T-helper 9 cell (primary cell): ENCODE data around the gene KRTAP16-1.
"Not testable (repeated sequence)": the region's sequence is repeated elsewhere in the genome, so short reads cannot be mapped to it uniquely, and the experiment has no call there.

Experiments used
- DNase-seq: peaks from one replicate; pipeline ENCODE4 v3.0.0-alpha.2; 2020

Gene KRTAP16-1

DNA sequence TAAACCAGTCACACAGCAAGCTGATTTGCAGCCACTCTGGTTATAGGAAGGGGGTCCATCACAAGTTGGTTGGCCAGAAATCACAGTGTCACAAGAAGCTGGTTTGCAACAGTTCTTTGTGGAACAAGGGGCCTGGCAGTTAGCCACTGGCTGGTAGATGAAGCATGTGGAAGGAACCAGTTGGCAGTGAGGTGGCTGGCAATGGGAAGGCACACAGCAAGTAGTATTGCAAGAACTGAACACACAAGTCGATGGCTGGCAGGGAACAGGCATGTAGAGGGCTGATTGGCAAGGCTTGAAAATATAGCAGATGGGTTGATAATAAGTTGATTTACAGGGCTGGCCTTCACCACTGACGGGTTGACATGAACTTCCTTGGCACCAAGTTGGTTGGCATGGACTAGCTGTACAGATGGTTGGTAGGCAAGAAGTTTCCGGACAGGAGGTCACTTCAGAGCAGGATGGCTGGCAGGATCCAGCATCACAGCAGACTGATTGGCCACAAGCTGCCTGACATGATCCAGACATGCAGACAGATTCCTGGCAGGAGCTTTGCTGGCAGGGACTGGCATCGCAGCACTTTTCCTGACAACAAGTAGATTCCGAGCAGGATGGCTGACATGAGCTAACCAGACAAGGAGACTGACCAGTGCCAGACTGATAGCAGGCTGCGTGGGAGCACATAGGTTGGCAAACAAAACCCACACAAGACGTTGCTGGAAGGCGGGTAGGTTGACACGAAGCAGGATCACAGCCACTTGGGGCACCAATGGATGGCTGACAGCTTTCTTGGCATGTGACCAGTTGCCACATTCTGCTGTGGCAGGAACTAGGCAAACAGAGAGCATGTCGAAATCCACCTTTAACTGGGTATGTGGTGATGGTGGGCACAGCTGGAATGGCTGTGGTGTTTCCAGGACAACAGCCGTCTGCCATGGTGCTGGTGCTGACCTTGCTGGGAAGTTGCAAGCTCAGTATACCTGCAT is 6.9 kb downstream of the KRTAP16-1 start, which contains the start of gene KRTAP29-1:
Gene KRTAP29-1, minus strand, starts transcription at position 936 of the 986 bp plus-strand sequence. Its CDS starts 0 bp downstream, at position 936.
- DNase-seq = no peak

GRCh38 chr17:41301204-41301790 is 7.8 kb downstream of the KRTAP16-1 start:
- DNase-seq = no peak

DNA sequence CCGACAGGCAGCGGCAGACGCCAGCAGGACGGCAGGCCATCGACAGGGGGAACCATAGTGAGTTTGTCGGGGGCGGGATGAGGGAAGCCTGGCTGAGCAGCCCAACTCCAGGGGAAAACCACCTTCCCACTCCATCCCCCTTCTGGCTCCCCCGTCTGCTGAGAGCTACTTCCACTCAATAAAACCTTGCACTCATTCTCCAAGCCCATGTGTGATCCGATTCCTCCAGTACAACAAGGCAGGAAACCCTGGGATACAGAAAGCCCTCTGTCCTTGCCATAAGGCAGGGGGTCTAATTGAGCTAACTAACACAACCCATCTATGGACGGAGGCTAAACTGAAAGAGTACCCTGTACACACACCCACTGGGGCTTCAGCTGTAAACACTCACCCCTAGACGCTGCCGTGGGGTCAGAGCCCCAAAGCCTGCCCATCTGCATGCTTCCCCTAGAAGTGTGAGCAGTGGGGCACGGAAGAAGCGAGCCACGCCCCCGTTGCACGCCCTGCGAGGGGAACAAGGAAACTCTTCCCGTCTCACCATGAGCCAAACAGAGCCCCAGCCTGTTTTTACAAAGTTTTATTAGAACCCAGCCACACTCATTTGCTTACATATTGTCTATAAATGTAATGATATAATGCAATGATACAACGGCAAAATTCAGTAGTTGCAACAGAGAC is 10.5 kb downstream of the KRTAP16-1 start:
- DNase-seq = no peak

DNA sequence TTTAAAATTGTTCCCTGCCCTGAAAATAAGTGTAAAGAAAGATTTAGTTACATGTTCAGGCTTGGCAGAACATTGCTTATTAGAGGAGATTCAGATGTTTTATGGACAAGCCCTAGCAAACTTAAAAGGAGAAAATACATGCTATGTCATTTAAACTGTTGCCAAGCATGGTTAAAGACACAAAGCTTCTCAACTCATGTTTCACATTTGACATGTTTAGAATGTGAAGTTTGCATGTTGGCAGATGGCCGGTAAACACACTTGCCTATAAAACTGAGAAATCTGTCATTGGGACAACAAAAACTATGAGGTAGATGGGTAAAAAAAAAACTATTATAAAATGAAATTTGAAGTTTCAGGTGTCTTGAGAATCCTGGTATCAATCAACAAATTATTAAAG is 12.3 kb downstream of the KRTAP16-1 start:
- DNase-seq = no peak

DNA sequence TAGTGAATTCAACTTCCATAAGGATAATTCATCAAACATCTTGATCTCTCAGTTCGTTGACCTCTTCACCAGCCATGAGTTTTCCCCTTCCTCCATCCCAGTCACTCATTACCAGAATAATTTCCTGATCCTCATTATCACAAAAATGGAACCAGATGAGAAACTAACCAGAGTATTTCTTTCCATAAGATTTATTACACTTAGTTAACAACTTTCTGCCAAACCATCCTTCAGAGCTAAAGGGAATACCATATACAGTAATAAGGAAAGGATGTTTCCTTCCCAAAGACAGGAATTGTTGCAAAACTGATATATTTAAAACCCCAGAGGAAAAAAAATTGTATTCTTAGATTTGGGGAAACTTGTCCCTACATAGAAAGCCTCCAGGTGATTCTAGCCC is 15.1 kb downstream of the KRTAP16-1 start:
- no peak for DNase-seq

- DNase-seq = no peak
Measured at GRCh38 chr17:41287050-41287449, 22.1 kb downstream of the KRTAP16-1 start.

DNA sequence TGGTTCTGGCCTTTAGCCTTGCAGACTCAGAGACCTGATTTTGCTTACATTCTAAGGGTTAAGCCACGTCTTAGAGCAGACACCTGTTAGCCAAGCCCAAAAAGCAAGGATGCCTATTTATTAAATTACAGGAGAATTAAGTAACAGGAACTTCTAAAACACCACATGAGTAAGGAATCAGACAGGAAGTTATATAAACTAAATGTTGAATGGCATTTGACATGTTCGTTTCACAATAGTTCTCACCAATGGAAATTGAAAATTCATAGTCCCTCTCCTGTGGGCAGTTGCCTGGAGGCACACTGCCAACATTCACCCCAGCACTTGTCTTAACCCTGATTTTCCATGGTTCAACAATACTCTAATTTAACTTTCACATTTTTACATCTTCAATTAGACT is 24.6 kb downstream of the KRTAP16-1 start:
- no peak for DNase-seq

GRCh38 chr17:41284043-41284442 is 25.1 kb downstream of the KRTAP16-1 start:
- no peak for DNase-seq

- no peak for DNase-seq
Measured at GRCh38 chr17:41278176-41278955, 30.7 kb downstream of the KRTAP16-1 start.

DNA sequence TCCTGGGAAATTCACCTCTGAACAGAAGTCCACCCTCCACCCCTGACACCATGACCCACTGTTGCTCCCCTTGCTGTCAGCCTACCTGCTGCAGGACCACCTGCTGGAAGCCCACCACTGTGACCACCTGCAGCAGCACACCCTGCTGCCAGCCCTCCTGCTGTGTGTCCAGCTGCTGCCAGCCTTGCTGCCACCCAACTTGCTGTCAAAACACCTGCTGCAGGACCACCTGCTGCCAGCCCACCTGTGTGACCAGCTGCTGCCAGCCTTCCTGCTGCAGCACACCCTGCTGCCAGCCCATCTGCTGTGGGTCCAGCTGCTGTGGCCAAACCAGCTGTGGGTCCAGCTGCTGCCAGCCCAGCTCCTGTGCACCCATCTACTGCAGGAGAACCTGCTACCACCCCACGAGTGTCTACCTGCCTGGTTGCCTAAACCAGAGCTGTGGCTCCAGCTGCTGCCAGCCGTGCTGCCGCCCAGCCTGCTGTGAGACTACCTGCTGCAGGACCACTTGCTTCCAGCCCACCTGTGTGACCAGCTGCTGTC is 33.4 kb downstream of the KRTAP16-1 start, which contains the start of gene KRTAP9-7:
Gene KRTAP9-7, plus strand, starts transcription at position 51 of the 543 bp plus-strand sequence. Its CDS starts 0 bp downstream, at position 51.
- DNase-seq = not testable (repeated sequence)

DNA sequence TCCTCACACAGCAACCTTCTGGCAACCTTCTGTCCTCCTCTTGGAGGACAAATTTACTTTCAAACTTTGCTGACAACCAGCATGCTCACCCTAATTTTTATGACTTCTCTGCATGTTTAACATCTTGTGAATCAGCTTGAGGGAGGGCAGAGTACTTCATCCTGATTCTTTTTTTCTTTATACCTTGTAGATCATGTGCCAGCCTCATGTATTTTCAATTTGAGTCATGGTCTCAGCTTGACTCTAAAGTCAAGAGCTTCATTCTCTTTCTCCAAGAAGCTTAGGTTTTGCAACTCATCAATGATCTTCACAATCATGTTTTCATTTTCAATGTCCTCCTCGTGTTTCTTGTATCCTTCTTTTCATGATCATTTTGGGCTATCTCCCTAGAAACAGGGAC is 37.3 kb downstream of the KRTAP16-1 start:
- DNase-seq = no peak

DNA sequence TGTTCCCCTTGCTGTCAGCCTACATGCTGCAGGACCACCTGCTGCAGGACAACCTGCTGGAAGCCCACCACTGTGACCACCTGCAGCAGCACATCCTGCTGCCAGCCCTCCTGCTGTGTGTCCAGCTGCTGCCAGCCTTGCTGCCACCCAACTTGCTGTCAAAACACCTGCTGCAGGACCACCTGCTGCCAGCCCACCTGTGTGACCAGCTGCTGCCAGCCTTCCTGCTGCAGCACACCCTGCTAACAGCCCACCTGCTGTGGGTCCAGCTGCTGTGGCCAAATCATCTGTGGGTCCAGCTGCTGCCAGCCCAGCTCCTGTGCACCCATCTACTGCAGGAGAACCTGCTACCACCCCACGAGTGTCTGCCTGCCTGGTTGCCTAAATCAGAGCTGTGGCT is 37.8 kb downstream of the KRTAP16-1 start:
- DNase-seq = not testable (repeated sequence)

DNA sequence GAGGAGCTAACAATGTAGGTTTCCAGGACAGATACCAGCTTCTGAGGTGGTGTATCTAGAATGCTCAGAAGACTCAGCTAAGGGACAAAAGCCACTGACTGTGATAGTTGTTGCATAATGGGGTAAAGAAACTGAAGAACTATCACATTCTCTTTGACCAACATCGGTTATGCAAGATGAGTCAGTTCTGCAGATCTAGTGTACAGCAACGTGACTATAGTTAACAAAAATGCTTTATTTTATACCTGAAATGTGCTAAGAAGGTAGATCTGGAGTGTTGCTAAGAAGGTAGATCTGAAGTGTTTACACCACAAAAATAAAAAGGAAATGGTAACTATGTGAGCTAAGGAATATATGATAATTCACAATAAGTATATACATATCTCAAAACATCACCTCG is 41.4 kb downstream of the KRTAP16-1 start:
- DNase-seq = no peak

DNA sequence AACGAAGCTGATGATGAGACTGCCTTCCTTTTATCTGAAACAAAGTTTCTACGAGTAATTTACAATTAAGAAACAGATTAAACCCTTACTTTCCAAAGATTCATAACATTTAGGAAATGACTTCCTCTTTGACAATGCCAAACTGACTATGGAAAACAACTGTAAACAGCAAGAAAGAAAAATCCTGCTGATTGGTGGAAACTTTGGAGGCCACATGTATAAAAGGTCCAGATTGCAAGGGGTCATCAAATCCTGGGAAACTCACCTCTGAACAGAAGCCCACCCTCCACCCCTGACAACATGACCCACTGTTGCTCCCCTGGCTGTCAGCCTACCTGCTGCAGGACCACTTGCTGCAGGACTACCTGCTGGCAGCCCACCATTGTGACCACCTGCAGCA is 44.0 kb downstream of the KRTAP16-1 start, which contains the start of gene KRTAP9-6:
Gene KRTAP9-6, plus strand, starts transcription at position 301 of the 400 bp plus-strand sequence. Its CDS starts 0 bp downstream, at position 301.
- no peak for DNase-seq

DNA sequence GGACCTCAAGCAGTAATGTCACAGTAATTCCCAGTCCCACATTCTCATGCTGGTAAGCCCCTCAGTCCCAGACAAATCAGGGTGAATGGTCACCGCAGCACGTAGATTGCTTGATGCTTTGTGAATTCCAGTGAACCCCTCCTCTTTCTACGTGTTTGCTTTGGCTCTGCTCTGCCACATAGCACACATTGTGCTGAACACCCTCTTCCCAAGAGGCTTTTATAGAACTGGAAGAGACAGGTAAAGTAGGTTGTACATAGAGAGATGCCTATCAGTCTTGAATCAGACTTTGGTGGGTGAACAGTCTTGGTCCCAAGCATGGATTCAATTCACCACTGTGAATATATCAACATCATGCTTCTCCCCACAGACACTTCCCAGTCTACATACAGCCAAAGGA is 44.5 kb downstream of the KRTAP16-1 start:
- no peak for DNase-seq

GRCh38 chr17:41263212-41263611 is 45.9 kb downstream of the KRTAP16-1 start:
- DNase-seq = no peak

DNA sequence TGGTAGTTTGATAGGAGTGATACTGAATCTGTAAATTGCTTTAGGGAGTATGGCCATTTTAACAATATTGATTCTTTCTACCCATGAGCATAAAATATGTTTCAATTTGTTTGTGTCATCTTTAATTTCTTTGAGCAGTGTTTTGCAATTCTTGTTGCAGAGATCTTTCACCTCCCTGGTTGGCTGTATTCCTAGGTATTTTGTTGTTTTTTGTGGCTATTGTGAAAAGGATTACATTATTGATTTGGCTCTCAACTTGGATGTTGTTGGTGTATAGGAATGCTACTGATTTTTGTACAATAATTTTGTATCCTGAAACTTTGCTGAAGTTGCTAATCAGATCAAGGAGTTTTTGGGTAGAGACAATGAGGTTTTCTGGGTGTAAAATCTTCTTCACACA is 50.7 kb downstream of the KRTAP16-1 start:
- DNase-seq = no peak
